PC-3 (cell line): ENCODE measurements around the gene GRIA4.

Experiments used
- CTCF ChIP-seq: fragments of 300-600 bp; sonication (generic); conservative IDR thresholded peaks from 2 replicates; pipeline ENCODE4 v1.5.1; 2017; ENCODE audit warnings: antibody characterized with exemption, low read depth, mild to moderate bottlenecking, low read length
- EZH2 ChIP-seq: fragments of 300-600 bp; sonication (generic); IDR thresholded peaks from one replicate; pipeline ENCODE4 v1.6.1; 2017; ENCODE audit warnings: antibody characterized with exemption, mild to moderate bottlenecking, low read length; ENCODE audit not compliant: unreplicated experiment

GRCh38 chr11:105911454-105911853 is 301.6 kb downstream of the GRIA4 start:
- TF ChIP-seq CTCF (no peak), EZH2 (no peak)
